ENCODE results near the gene ZCCHC13. TPM values are rescaled to one million over a fixed set of nuclear protein-coding genes. Genes with fewer than 3 reads are reported as not detected.

ZCCHC13 gene
- total and polyA plus RNA-seq, 9 of the 15 experiments (the other 6 are each of a cell fraction or from before 2014, with no cell fraction given) = not detected

DNA sequence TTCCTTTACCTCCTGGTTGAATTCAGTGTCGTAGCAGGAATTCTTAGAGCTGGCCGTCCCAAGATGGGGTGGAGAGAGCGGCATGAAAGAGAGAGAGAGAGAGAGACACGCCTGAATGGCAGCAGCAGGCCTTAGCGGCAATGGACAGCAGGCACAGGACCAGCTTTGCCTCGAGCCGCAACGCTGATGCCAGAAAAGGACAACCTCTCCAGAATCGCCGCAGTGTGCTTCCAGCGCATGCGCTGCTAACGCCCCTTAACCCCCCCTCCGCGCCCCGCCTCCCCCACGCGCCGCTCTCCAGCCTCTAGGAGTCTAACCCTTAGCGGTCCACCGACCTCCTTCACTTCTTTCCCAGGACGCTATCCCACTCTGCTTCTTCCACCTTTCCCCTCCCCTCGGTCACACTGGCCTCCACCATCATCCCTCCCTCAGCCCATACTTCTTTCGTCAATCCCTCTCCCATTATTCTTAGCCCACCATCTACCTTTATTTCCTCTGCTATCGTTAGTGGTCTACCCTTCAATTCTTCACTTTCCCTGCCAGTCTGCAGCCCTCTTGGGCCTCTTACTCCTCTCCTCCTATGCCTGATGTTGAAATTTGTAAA lies 10.5 kb upstream of the ZCCHC13 start (continued):
- TF ChIP-seq, protein P1, sequence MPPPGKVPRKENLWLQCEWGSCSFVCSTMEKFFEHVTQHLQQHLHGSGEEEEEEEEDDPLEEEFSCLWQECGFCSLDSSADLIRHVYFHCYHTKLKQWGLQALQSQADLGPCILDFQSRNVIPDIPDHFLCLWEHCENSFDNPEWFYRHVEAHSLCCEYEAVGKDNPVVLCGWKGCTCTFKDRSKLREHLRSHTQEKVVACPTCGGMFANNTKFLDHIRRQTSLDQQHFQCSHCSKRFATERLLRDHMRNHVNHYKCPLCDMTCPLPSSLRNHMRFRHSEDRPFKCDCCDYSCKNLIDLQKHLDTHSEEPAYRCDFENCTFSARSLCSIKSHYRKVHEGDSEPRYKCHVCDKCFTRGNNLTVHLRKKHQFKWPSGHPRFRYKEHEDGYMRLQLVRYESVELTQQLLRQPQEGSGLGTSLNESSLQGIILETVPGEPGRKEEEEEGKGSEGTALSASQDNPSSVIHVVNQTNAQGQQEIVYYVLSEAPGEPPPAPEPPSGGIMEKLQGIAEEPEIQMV (tag; conservative IDR thresholded peaks at IDR 0.05; ENCODE audit: low read depth) = no peak
- TF ChIP-seq TAF15 (IDR thresholded peaks at IDR 0.05; ENCODE audit: low read depth, low read length) (no peak), NBN (IDR thresholded peaks at IDR 0.05; ENCODE audit: low read depth) (no peak), SMARCA4 (IDR thresholded peaks at IDR 0.05) (no peak), GABPB1 (CRISPR knock-in tag; IDR thresholded peaks at IDR 0.05) (no peak), SMARCC2 (IDR thresholded peaks at IDR 0.05; ENCODE audit: low read depth) (no peak), MEIS2 (IDR thresholded peaks at IDR 0.05; ENCODE audit: partially characterized antibody) (peak; percentile 33), U2AF2 (optimal IDR thresholded peaks at IDR 0.05; ENCODE audit: low read depth, low read length) (no peak), CBX8 (IDR thresholded peaks at IDR 0.05; ENCODE audit: borderline replicate concordance, extremely low read depth, low read depth, low read length, poor library complexity, severe bottlenecking) (no peak), ZNF354B (CRISPR knock-in tag; IDR thresholded peaks at IDR 0.05) (no peak)
- TF ChIP-seq, protein P2, sequence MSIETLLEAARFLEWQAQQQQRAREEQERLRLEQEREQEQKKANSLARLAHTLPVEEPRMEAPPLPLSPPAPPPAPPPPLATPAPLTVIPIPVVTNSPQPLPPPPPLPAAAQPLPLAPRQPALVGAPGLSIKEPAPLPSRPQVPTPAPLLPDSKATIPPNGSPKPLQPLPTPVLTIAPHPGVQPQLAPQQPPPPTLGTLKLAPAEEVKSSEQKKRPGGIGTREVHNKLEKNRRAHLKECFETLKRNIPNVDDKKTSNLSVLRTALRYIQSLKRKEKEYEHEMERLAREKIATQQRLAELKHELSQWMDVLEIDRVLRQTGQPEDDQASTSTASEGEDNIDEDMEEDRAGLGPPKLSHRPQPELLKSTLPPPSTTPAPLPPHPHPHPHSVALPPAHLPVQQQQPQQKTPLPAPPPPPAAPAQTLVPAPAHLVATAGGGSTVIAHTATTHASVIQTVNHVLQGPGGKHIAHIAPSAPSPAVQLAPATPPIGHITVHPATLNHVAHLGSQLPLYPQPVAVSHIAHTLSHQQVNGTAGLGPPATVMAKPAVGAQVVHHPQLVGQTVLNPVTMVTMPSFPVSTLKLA (conservative IDR thresholded peaks at IDR 0.05) = no peak
- TF ChIP-seq, protein P3, sequence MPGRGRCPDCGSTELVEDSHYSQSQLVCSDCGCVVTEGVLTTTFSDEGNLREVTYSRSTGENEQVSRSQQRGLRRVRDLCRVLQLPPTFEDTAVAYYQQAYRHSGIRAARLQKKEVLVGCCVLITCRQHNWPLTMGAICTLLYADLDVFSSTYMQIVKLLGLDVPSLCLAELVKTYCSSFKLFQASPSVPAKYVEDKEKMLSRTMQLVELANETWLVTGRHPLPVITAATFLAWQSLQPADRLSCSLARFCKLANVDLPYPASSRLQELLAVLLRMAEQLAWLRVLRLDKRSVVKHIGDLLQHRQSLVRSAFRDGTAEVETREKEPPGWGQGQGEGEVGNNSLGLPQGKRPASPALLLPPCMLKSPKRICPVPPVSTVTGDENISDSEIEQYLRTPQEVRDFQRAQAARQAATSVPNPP (IDR thresholded peaks at IDR 0.05; ENCODE audit: borderline replicate concordance, insufficient read depth, insufficient read length) = no peak
- TF ChIP-seq, protein P4, sequence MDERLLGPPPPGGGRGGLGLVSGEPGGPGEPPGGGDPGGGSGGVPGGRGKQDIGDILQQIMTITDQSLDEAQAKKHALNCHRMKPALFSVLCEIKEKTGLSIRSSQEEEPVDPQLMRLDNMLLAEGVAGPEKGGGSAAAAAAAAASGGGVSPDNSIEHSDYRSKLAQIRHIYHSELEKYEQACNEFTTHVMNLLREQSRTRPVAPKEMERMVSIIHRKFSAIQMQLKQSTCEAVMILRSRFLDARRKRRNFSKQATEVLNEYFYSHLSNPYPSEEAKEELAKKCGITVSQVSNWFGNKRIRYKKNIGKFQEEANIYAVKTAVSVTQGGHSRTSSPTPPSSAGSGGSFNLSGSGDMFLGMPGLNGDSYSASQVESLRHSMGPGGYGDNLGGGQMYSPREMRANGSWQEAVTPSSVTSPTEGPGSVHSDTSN (CRISPR knock-in tag; IDR thresholded peaks at IDR 0.05; ENCODE audit: low read depth) = no peak
- TF ChIP-seq, protein P4 (tag; conservative IDR thresholded peaks at IDR 0.05; ENCODE audit: low read depth) = no peak
- TF ChIP-seq, protein P5, sequence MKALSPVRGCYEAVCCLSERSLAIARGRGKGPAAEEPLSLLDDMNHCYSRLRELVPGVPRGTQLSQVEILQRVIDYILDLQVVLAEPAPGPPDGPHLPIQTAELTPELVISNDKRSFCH (CRISPR knock-in tag; IDR thresholded peaks at IDR 0.05) = no peak
- TF ChIP-seq, protein P5 (tag; IDR thresholded peaks at IDR 0.05) = no peak
- TF ChIP-seq, protein P6, sequence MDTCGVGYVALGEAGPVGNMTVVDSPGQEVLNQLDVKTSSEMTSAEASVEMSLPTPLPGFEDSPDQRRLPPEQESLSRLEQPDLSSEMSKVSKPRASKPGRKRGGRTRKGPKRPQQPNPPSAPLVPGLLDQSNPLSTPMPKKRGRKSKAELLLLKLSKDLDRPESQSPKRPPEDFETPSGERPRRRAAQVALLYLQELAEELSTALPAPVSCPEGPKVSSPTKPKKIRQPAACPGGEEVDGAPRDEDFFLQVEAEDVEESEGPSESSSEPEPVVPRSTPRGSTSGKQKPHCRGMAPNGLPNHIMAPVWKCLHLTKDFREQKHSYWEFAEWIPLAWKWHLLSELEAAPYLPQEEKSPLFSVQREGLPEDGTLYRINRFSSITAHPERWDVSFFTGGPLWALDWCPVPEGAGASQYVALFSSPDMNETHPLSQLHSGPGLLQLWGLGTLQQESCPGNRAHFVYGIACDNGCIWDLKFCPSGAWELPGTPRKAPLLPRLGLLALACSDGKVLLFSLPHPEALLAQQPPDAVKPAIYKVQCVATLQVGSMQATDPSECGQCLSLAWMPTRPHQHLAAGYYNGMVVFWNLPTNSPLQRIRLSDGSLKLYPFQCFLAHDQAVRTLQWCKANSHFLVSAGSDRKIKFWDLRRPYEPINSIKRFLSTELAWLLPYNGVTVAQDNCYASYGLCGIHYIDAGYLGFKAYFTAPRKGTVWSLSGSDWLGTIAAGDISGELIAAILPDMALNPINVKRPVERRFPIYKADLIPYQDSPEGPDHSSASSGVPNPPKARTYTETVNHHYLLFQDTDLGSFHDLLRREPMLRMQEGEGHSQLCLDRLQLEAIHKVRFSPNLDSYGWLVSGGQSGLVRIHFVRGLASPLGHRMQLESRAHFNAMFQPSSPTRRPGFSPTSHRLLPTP (IDR thresholded peaks at IDR 0.05; ENCODE audit: borderline replicate concordance, extremely low read depth, insufficient read length) = no peak

Data from K562 (cell line).